ENCODE results near the gene DISC1. TPM values are rescaled to one million over a fixed set of nuclear protein-coding genes. Genes with fewer than 3 reads are reported as not detected.

DISC1 gene
- total and polyA plus RNA-seq, 11 donors = 0.76 to 12.8 (median 4.3) TPM

- peaks cover 6 to 46% (median 42%) of the 10 kb centered on the region in 12 donors for H3K4me1 ChIP-seq
- H3K27ac ChIP-seq = peak overlapping the region in 2 of 12 donors; percentile 15 to 22
- H3K4me3 ChIP-seq = peak overlapping the region in 3 of 12 donors; percentile 6 to 16 (median 7)
- intact Hi-C loops (cut with DNase I) = loop anchor here in 4 of 10 donors (5.0 to 10.0 kb wide), 3 partner anchors 70 to 688 kb away; no protein-coding TSS in a partner anchor
- no peaks in the 10 kb centered on the region for H3K36me3 ChIP-seq
- no peak for TF ChIP-seq CTCF (IDR thresholded peaks at IDR 0.05)
- no peak for TF ChIP-seq POLR2A (IDR thresholded peaks at IDR 0.05)
- H3K27me3 ChIP-seq = no peaks in the 10 kb centered on the region
- peak; percentile 77 to 94 (median 90) for DNase-seq
- H3K9me3 ChIP-seq = peaks cover 0 to 6% (median under 1%) of the 10 kb centered on the region in 12 donors
- peak; percentile 83 to 87 (median 86) for ATAC-seq
- 7 to 18% (median 14%) methylated on average over 9 of the region's 9 CpGs for WGBS, 4 donors
Measured at GRCh38 chr1:231936983-231937775, 310.6 kb downstream of the DISC1 start.

GRCh38 chr1:231938211-231938610, 311.6 kb downstream of the DISC1 start:
- Histone ChIP-seq H3K36me3 (no peaks in the 10 kb centered on the region), H3K27me3 (no peaks in the 10 kb centered on the region), H3K4me3 (no peak overlapping the region), H3K27ac (no peak overlapping the region), H3K4me1 (peaks cover 6 to 46% (median 42%) of the 10 kb centered on the region in 12 donors), H3K9me3 (no peaks in the 10 kb centered on the region)
- TF ChIP-seq POLR2A (IDR thresholded peaks at IDR 0.05) (no peak), CTCF (IDR thresholded peaks at IDR 0.05) (no peak)
- ATAC-seq (no peak), DNase-seq (no peak)
- 83 to 97% (median 94%) methylated on average over 2 of the region's 2 CpGs for WGBS, 4 donors
- intact Hi-C loops (cut with DNase I) = loop anchor here in 4 of 10 donors (5.0 to 10.0 kb wide), 3 partner anchors 71 to 687 kb away; no protein-coding TSS in a partner anchor

GRCh38 chr1:231938711-231939110, 312.1 kb downstream of the DISC1 start:
- Histone ChIP-seq H3K36me3 (no peaks in the 10 kb centered on the region), H3K27me3 (no peaks in the 10 kb centered on the region), H3K4me1 (peaks cover 6 to 46% (median 42%) of the 10 kb centered on the region in 12 donors), H3K9me3 (no peaks in the 10 kb centered on the region), H3K27ac (no peak overlapping the region), H3K4me3 (no peak overlapping the region)
- intact Hi-C loops (cut with DNase I) = loop anchor here in 4 of 10 donors (5.0 to 10.0 kb wide), 3 partner anchors 71 to 686 kb away; no protein-coding TSS in a partner anchor
- 95 to 96% (median 96%) methylated on average over 6 of the region's 6 CpGs for WGBS, 4 donors
- DNase-seq = no peak
- TF ChIP-seq POLR2A (IDR thresholded peaks at IDR 0.05) (no peak), CTCF (IDR thresholded peaks at IDR 0.05) (no peak)
- no peak for ATAC-seq

- 96 to 99% (median 98%) methylated on average over 4 of the region's 4 CpGs for WGBS, 4 donors
- H3K36me3 ChIP-seq = no peaks in the 10 kb centered on the region
- no peak for DNase-seq
Measured at GRCh38 chr1:231939118-231939517, 312.5 kb downstream of the DISC1 start.

More at GRCh38 chr1:231939118-231939517, 312.5 kb downstream of the DISC1 start:
- Histone ChIP-seq H3K27ac (no peak overlapping the region), H3K4me3 (no peak overlapping the region), H3K9me3 (no peaks in the 10 kb centered on the region), H3K4me1 (peaks cover 6 to 42% (median 39%) of the 10 kb centered on the region in 12 donors), H3K27me3 (no peaks in the 10 kb centered on the region)
- no peak for TF ChIP-seq POLR2A (IDR thresholded peaks at IDR 0.05)
- no peak for TF ChIP-seq CTCF (IDR thresholded peaks at IDR 0.05)
- intact Hi-C loops (cut with DNase I) = loop anchor here in 4 of 10 donors (5.0 to 10.0 kb wide), 3 partner anchors 72 to 686 kb away; no protein-coding TSS in a partner anchor
- no peak for ATAC-seq
